GM10248 (cell line): ENCODE results near the gene AMPD1.

Experiments
- CTCF ChIA-PET: fragments of 300-600 bp; sonication (Branson Sonifier 250); formaldehyde crosslinking; extraction: SDS; loops from one replicate; lab custom pipeline; 2021; ENCODE audit warnings: antibody characterized with exemption; lab: Yijun Ruan, JAX
- POLR2A ChIA-PET: fragments of 350-650 bp; sonication (Branson Sonifier 250); formaldehyde crosslinking; extraction: SDS; loops from one replicate; lab custom pipeline; 2020; ENCODE audit warnings: antibody characterized with exemption; lab: Yijun Ruan, JAX
- DNase-seq: peaks from one replicate; pipeline ENCODE4 v3.0.0; 2012; ENCODE audit errors: extremely low spot score
- TF ChIP-seq, protein P1 (sequence below): IDR thresholded peaks from 2 replicates; pipeline ENCODE4 v1.5.1; 2012; ENCODE audit warnings: mild to moderate bottlenecking, low read depth; ENCODE audit errors: extremely low read depth, missing control alignments, control extremely low read depth

AMPD1 gene

DNA sequence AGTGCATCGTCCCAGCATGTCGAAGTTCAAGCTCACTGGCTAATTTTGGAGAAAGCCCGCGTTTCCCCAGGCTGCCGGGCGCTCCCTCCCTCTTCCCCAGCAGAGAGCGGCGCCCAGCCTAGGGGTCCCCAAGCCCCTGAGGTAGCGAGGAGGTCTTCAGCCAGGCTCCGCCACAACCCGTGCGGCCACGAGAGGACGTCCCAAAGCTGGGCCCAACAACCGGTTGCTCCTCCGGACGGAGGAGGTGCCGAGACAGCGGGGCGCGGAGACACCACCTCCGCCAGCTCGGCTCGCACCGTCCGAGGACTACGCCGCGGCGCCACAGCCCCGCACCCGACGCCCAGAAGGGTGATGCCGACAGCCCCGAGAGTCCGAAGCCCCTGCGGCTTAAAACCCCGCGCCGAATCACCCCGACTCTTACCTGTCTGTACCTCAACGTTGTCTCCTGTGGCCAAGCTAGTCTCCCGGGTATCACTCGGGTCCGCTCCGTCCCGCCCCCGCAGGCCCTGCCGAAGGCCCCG, 25.7 kb downstream of the AMPD1 start, which contains the start of gene DENND2C:
Gene DENND2C, minus strand, starts transcription at position 488 of the 521 bp plus-strand sequence. CDS start 44,065 bp downstream, outside the sequence.
- ChIA-PET CTCF (interaction anchor here (1.0 to 5.6 kb wide), 4 partner anchors 11 to 322 kb away, joined by 4 to 39 read pairs (median 4); partner anchors contain the start of gene NRAS), POLR2A (interaction anchor here (0.6 kb wide), 1 partner anchor 28 kb away, joined by 4 read pairs; no protein-coding TSS in a partner anchor)
- DNase-seq, result no peak
- TF ChIP-seq, protein P1, sequence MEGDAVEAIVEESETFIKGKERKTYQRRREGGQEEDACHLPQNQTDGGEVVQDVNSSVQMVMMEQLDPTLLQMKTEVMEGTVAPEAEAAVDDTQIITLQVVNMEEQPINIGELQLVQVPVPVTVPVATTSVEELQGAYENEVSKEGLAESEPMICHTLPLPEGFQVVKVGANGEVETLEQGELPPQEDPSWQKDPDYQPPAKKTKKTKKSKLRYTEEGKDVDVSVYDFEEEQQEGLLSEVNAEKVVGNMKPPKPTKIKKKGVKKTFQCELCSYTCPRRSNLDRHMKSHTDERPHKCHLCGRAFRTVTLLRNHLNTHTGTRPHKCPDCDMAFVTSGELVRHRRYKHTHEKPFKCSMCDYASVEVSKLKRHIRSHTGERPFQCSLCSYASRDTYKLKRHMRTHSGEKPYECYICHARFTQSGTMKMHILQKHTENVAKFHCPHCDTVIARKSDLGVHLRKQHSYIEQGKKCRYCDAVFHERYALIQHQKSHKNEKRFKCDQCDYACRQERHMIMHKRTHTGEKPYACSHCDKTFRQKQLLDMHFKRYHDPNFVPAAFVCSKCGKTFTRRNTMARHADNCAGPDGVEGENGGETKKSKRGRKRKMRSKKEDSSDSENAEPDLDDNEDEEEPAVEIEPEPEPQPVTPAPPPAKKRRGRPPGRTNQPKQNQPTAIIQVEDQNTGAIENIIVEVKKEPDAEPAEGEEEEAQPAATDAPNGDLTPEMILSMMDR, result no peak

DNA sequence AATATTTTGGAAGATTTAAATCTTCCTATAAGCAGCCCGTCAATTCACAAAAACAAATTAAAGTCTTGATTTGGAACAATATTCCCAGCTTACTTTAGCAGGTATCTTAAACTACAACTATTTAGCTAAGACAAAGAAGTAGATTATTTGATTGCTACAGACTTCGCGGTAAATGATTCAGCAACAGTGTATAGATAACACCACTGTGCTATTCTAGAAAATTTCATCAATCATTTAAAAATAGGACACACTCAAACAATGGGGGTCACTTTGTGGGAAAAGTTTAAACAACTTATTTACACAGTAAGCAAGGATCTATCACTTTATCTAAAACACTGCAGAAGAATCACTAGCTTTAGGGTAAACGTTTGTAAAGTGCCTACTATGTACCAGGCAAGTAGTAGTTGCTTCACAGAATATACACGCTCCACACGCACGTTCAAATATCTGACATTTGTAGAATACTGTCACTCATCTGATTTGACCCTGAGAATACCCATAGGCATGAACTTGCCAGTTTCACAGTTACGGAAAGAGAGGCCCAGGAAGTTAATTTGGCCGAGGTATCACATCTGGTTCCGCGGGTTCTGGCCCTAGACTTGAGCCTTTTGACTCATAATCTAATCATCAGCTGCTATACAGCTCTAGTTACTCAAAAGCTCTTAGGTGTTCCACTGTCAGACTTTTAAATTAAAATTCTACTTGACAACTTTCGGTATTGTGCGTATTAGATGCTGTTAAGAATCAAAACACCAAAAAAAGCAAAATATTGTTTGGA, 26.4 kb downstream of the AMPD1 start:
- DNase-seq, result no peak
- CTCF ChIA-PET, result interaction anchor here (1.0 to 5.6 kb wide), 6 partner anchors 10 to 322 kb away, joined by 3 to 39 read pairs (median 4); no protein-coding TSS in a partner anchor
- POLR2A ChIA-PET, result interaction anchor here (0.6 kb wide), 1 partner anchor 29 kb away, joined by 4 read pairs; no protein-coding TSS in a partner anchor
- TF ChIP-seq, protein P1, result no peak

GRCh38 chr1:114668373-114668772, 27.0 kb downstream of the AMPD1 start:
- POLR2A ChIA-PET, result no interaction called here
- DNase-seq, result no peak
- TF ChIP-seq, protein P1, result no peak
- CTCF ChIA-PET, result interaction anchor here (1.0 to 5.6 kb wide), 4 partner anchors 11 to 321 kb away, joined by 3 to 39 read pairs (median 4); no protein-coding TSS in a partner anchor

DNA sequence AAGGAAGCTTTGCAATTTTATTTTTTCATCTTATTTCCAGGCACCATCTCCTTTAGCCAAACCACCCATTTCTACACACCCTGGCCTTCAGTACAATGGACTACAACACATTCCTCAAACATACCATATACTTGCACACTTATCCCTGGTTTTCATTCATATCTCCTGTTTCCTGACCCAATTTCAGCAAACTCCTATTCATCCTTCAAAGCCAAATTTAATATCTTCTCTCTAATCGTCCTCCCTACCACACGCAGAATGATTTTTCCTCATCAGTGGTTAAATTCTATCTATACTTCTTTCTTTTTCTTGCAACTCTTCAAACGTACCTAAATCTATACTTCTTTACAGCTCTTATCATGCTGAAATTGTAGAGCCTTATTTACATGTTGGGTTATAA, 28.4 kb downstream of the AMPD1 start:
- TF ChIP-seq, protein P1, result no peak
- CTCF ChIA-PET, result no interaction called here
- DNase-seq, result no peak
- POLR2A ChIA-PET, result no interaction called here

- ChIA-PET POLR2A (no interaction called here), CTCF (no interaction called here)
- TF ChIP-seq, protein P1, result no peak
- no peak for DNase-seq
Measured at GRCh38 chr1:114660238-114660637, 35.1 kb downstream of the AMPD1 start.

- POLR2A ChIA-PET, result no interaction called here
- TF ChIP-seq, protein P1, result no peak
- no peak for DNase-seq
- CTCF ChIA-PET, result interaction anchor here (1.7 kb wide), 1 partner anchor 17 kb away, joined by 3 read pairs; no protein-coding TSS in a partner anchor
Measured at GRCh38 chr1:114651893-114652292, 43.5 kb downstream of the AMPD1 start.
